HepG2 (cell line): ENCODE measurements around the gene RBM18. TPM values are rescaled to one million over a fixed set of nuclear protein-coding genes. Genes with fewer than 3 reads are reported as not detected.

Experiments
- ATAC-seq: fragments of 200-7000 bp; cut with Tn5 transposase; 3 replicates; pipeline ENCODE4 v1.9.1; 2020; ENCODE audit warnings: mild to moderate bottlenecking, moderate library complexity
- BruUV-seq: library from RNA; stranded (reverse); fragments of 400-500 nt; replicated peaks from 2 replicates; lab custom pipeline; 2021; lab: Mats Ljungman, UMichigan
- CTCF ChIA-PET: fragments of 300-600 bp; formaldehyde crosslinking; extraction: SDS; loops from one replicate; lab custom pipeline; 2021; ENCODE audit warnings: low total read pairs, inconsistent platforms, low intra/inter-chr PET ratio; lab: Yijun Ruan, JAX
- POLR2A ChIA-PET: fragments of 350-600 bp; sonication (Branson Sonifier 250); formaldehyde crosslinking; loops from one replicate; lab custom pipeline; 2020; ENCODE audit warnings: antibody characterized with exemption, inconsistent platforms; lab: Yijun Ruan, JAX
- DNase-seq: peaks from one replicate; pipeline ENCODE4 v3.0.0-alpha.2; 2015; ENCODE audit warnings: low spot score
- FAIRE-seq: peaks from 3 replicates; lab custom pipeline; 2011; peaks lifted over from hg19 to GRCh38; lab: Jason Lieb, UNC
- H2AFZ ChIP-seq: one replicate; pipeline ENCODE4 v1.6.1; 2011; ENCODE audit warnings: low read length, inconsistent platforms
- H3K27ac ChIP-seq: fragments of 300-600 bp; 3 replicates; pipeline ENCODE4 v1.8.0; 2011; ENCODE audit warnings: mixed run types, mild to moderate bottlenecking, mixed read lengths, low read length, inconsistent platforms; ENCODE audit not compliant: insufficient read depth; ENCODE audit errors: extremely low read length
- H3K27me3 ChIP-seq, 2 experiments: fragments of 200-600 bp in 1 of 2; 2 replicates in 1 of 2; 3 replicates in 1 of 2; pipeline versions ENCODE4 v1.6.0 to v1.8.0; 2011; ENCODE audit warnings: low read length in 2 of 2, mild to moderate bottlenecking in 2 of 2, moderate library complexity in 2 of 2, inconsistent platforms in 1 of 2; ENCODE audit not compliant: insufficient read depth in 2 of 2, control insufficient read depth in 1 of 2
- H3K36me3 ChIP-seq, 2 experiments: fragments of 200-600 bp in 1 of 2; replicated peaks in 1 of 2; 2 replicates in 1 of 2; 3 replicates in 1 of 2; pipeline versions ENCODE4 v1.5.1 to v1.8.0; 2011; ENCODE audit warnings: low read length in 2 of 2, inconsistent platforms in 1 of 2; ENCODE audit not compliant: insufficient read depth in 2 of 2, control insufficient read depth in 1 of 2
- H3K4me1 ChIP-seq: 2 replicates; pipeline ENCODE4 v1.5.1; 2012; ENCODE audit warnings: low read length, inconsistent platforms; ENCODE audit not compliant: insufficient read depth
- H3K4me2 ChIP-seq: 2 replicates; pipeline ENCODE4 v1.6.0; 2011; ENCODE audit warnings: low read depth, low read length, inconsistent platforms
- H3K4me3 ChIP-seq, 3 experiments: fragments of 200-600 bp in 1 of 3; sonication (generic), shearing (Covaris generic) in 1 of 3; replicated peaks in 1 of 3; 2 replicates each; pipeline ENCODE4 v1.5.1; 2011 to 2016; ENCODE audit warnings: low read length in 3 of 3, inconsistent platforms in 2 of 3, low read depth in 2 of 3, mild to moderate bottlenecking in 2 of 3, control low read depth in 1 of 3, mixed read lengths in 1 of 3; ENCODE audit not compliant: insufficient read depth in 1 of 3
- H3K79me2 ChIP-seq: one replicate; pipeline ENCODE4 v1.6.1; 2011; ENCODE audit warnings: low read length, inconsistent platforms; ENCODE audit not compliant: insufficient read depth
- H3K9ac ChIP-seq: 2 replicates; pipeline ENCODE4 v1.6.0; 2011; ENCODE audit warnings: mild to moderate bottlenecking, low read depth, low read length, inconsistent platforms; ENCODE audit not compliant: insufficient read depth
- H3K9me3 ChIP-seq: 2 replicates; pipeline ENCODE4 v1.5.1; 2012; ENCODE audit warnings: mild to moderate bottlenecking, low read length
- H4K20me1 ChIP-seq: 2 replicates; pipeline ENCODE4 v1.6.0; 2011; ENCODE audit warnings: inconsistent platforms, mild to moderate bottlenecking, low read length, moderate library complexity; ENCODE audit not compliant: insufficient read depth
- DDIT3 ChIP-seq: sonication (generic); formaldehyde crosslinking; IDR thresholded peaks from 2 replicates; pipeline ENCODE4 v1.4.0; 2020; ENCODE audit warnings: mild to moderate bottlenecking, missing genetic modification reagents
- GABPB1 ChIP-seq: IDR thresholded peaks from 2 replicates; pipeline ENCODE4 v1.6.1; 2016; ENCODE audit warnings: mild to moderate bottlenecking, missing genetic modification reagents, moderate library complexity, missing compliant biosample characterization
- HNF1A ChIP-seq, 2 experiments: sonication (generic) in 1 of 2; formaldehyde crosslinking in 1 of 2; IDR thresholded peaks; 2 replicates each; pipeline versions ENCODE4 v1.4.0 to v1.6.1; 2016 to 2020; ENCODE audit warnings: borderline replicate concordance in 1 of 2, low read depth in 1 of 2, mild to moderate bottlenecking in 1 of 2, missing genetic modification reagents in 1 of 2
- HOXA9 ChIP-seq: sonication (generic); formaldehyde crosslinking; IDR thresholded peaks from 2 replicates; pipeline ENCODE4 v1.8.1; 2022; ENCODE audit warnings: missing genetic modification reagents, mild to moderate bottlenecking, moderate library complexity, borderline replicate concordance
- KAT8 ChIP-seq: IDR thresholded peaks from 2 replicates; pipeline ENCODE4 v1.6.1; 2016; ENCODE audit warnings: missing genetic modification reagents, missing compliant biosample characterization
- NFE2 ChIP-seq: sonication (generic); formaldehyde crosslinking; IDR thresholded peaks from 2 replicates; pipeline ENCODE4 v1.4.0; 2020; ENCODE audit warnings: missing genetic modification reagents
- NR2F2 ChIP-seq: IDR thresholded peaks from 2 replicates; pipeline ENCODE4 v1.6.1; 2012; ENCODE audit warnings: low read depth, inconsistent platforms, borderline replicate concordance
- PHB2 ChIP-seq: fragments of 450-650 bp; IDR thresholded peaks from 2 replicates; pipeline ENCODE4 v1.6.1; 2018; ENCODE audit not compliant: partially characterized antibody
- RARG ChIP-seq: sonication (generic); formaldehyde crosslinking; IDR thresholded peaks from 2 replicates; pipeline ENCODE4 v1.4.0; 2020; ENCODE audit warnings: low read depth, mild to moderate bottlenecking, missing genetic modification reagents
- RXRA ChIP-seq: sonication (generic); formaldehyde crosslinking; IDR thresholded peaks from 2 replicates; pipeline ENCODE4 v1.5.1; 2020; ENCODE audit warnings: missing genetic modification reagents
- SAP130 ChIP-seq: IDR thresholded peaks from 2 replicates; pipeline ENCODE4 v1.6.1; 2016; ENCODE audit warnings: low read depth
- TRIM22 ChIP-seq: fragments of 450-650 bp; IDR thresholded peaks from 2 replicates; pipeline ENCODE4 v1.6.1; 2017
- ZFP82 ChIP-seq: sonication (generic); formaldehyde crosslinking; IDR thresholded peaks from 2 replicates; pipeline ENCODE4 v1.5.1; 2020; ENCODE audit warnings: mild to moderate bottlenecking, missing genetic modification reagents, borderline replicate concordance
- ZNF572 ChIP-seq: sonication (generic); formaldehyde crosslinking; IDR thresholded peaks from 2 replicates; pipeline ENCODE4 v1.5.1; 2020; ENCODE audit warnings: mild to moderate bottlenecking, missing genetic modification reagents
- ZNF598 ChIP-seq: sonication (generic); formaldehyde crosslinking; IDR thresholded peaks from 2 replicates; pipeline ENCODE4 v1.5.1; 2020; ENCODE audit warnings: mild to moderate bottlenecking, missing genetic modification reagents, borderline replicate concordance
- ZNF607 ChIP-seq: sonication (generic); formaldehyde crosslinking; IDR thresholded peaks from 2 replicates; pipeline ENCODE4 v1.5.1; 2020; ENCODE audit warnings: missing genetic modification reagents, mild to moderate bottlenecking, borderline replicate concordance
- WGBS: methylation state at CpG from one replicate; pipeline ENCODE4 v1.1.6; 2017; ENCODE audit warnings: low lambda C conversion rate; 5-methylcytosine and 5-hydroxymethylcytosine counted together
- in situ Hi-C: cut with HindIII; loops from 2 replicates; pipeline ENCODE4 v1.10.0; 2017; ENCODE audit warnings: low pct_unique_long_range_greater_than_20kb; ENCODE audit not compliant: extremely low pct_ligation_motif_present
- intact Hi-C: fragments of 100-400 bp; cut with micrococcal nuclease; formaldehyde crosslinking; loops from one replicate; pipeline ENCODE4 v1.10.0; 2022; ENCODE audit not compliant: unreplicated experiment
- polyA plus RNA-seq, 8 experiments: library from polyadenylated mRNA; depleted of rRNA in 3 of 8; stranded (reverse) in 7 of 8; unstranded in 1 of 8; fragments of >200 nt; fragmentation: Illumina TruSeq in 4 of 8; extraction: Trizol in 4 of 8; gene quantifications; 2 replicates each; pipeline versions ENCODE4 v1.2.1 to v1.2.3, GENCODE V29; 2011 to 2016; ENCODE audit warnings: low read depth in 4 of 8, missing spikeins in 1 of 8, mixed read lengths in 1 of 8; ENCODE audit not compliant: insufficient read depth in 1 of 8
- total RNA-seq, 5 experiments: library from RNA; depleted of rRNA; stranded (reverse); fragments of >200 nt; fragmentation: Illumina TruSeq; extraction: Trizol; gene quantifications; 2 replicates each; pipeline ENCODE4 v1.2.3, GENCODE V29; 2016; ENCODE audit warnings: low read depth in 1 of 5
- TF ChIP-seq, protein P1 (sequence below): sonication (generic); formaldehyde crosslinking; IDR thresholded peaks from 2 replicates; pipeline ENCODE4 v1.4.0; 2020; ENCODE audit warnings: missing genetic modification reagents

The RBM18 gene
- total and polyA plus RNA-seq, 2 of the 13 experiments (the other 11 are each of a cell fraction or from before 2014, with no cell fraction given): 12.6 to 16.6 TPM

DNA sequence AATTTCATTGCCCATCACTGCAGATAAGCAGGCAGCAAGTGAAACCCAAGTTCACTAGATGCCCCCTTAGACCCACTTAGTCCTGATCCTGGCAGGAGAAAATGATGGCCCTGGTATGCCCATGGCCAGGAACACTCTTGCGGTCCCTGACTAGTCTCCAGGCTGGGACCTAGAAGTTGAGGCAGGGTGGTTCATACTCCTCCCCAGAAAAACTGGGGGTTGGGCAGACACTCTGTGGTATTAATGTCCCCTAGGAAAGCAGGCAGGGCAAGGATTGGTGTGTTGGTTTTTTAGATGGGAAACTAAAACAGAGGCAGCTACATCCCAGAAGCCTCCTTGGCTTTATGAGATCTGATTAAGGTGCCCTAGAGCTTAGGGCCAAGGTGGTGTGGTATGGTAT lies 49.0 kb downstream of the RBM18 start:
- no peaks in the 10 kb centered on the region for H3K9me3 ChIP-seq
- H3K27ac ChIP-seq: no peak overlapping the region
- peaks cover 63% of the 10 kb centered on the region for H3K4me1 ChIP-seq
- no peak for ATAC-seq
- WGBS: no CpG with 5 or more reads among the region's 1 CpG
- H3K79me2 ChIP-seq: no peaks in the 10 kb centered on the region
- no TSS peak for BruUV-seq
- H2AFZ ChIP-seq: no peak overlapping the region
- H4K20me1 ChIP-seq: no peaks in the 10 kb centered on the region
- H3K4me2 ChIP-seq: no peak overlapping the region
- DNase-seq: no peak
- H3K4me3 ChIP-seq: no peak overlapping the region
- H3K9ac ChIP-seq: no peak overlapping the region
- in situ Hi-C loops: no loop called here
- no peak for FAIRE-seq
- POLR2A ChIA-PET: no interaction called here
- no peaks in the 10 kb centered on the region for H3K36me3 ChIP-seq
- H3K27me3 ChIP-seq: peaks cover 5 to 52% of the 10 kb centered on the region in 2 experiments; a peak in 4 of 5 replicates
- intact Hi-C loops: no loop called here
- CTCF ChIA-PET: no interaction called here
- TF ChIP-seq HNF1A (IDR thresholded peaks at IDR 0.05; ENCODE audit: low read depth): no peak
- TF ChIP-seq HNF1A (CRISPR knock-in tag; IDR thresholded peaks at IDR 0.05; ENCODE audit: borderline replicate concordance): no peak
- TF ChIP-seq GABPB1 (CRISPR knock-in tag): no peak
- TF ChIP-seq, protein P1, sequence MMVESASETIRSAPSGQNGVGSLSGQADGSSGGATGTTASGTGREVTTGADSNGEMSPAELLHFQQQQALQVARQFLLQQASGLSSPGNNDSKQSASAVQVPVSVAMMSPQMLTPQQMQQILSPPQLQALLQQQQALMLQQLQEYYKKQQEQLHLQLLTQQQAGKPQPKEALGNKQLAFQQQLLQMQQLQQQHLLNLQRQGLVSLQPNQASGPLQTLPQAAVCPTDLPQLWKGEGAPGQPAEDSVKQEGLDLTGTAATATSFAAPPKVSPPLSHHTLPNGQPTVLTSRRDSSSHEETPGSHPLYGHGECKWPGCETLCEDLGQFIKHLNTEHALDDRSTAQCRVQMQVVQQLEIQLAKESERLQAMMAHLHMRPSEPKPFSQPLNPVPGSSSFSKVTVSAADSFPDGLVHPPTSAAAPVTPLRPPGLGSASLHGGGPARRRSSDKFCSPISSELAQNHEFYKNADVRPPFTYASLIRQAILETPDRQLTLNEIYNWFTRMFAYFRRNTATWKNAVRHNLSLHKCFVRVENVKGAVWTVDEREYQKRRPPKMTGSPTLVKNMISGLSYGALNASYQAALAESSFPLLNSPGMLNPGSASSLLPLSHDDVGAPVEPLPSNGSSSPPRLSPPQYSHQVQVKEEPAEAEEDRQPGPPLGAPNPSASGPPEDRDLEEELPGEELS (CRISPR knock-in tag): no peak
- no peak for TF ChIP-seq NR2F2
- TF ChIP-seq NFE2 (CRISPR knock-in tag): no peak
- no peak for TF ChIP-seq HOXA9 (CRISPR knock-in tag)
- TF ChIP-seq ZFP82: no peak
- no peak for TF ChIP-seq PHB2
- TF ChIP-seq ZNF607 (CRISPR knock-in tag): no peak
- no peak for TF ChIP-seq TRIM22
- no peak for TF ChIP-seq RXRA
- TF ChIP-seq DDIT3 (CRISPR knock-in tag): no peak
- no peak for TF ChIP-seq SAP130
- no peak for TF ChIP-seq ZNF598 (CRISPR knock-in tag)
- no peak for TF ChIP-seq KAT8
- no peak for TF ChIP-seq RARG (CRISPR knock-in tag)
- TF ChIP-seq ZNF572 (CRISPR knock-in tag): no peak
